NCI-H226 (cell line): ENCODE measurements around the gene CEP112.
A peak's percentile ranks its signal among the peaks of the same experiment; 100 is the strongest.
"Not testable (repeated sequence)": the region's sequence is repeated elsewhere in the genome, so short reads cannot be mapped to it uniquely, and the experiment has no call there.

Experiments
- DNase-seq: peaks from one replicate; pipeline ENCODE4 v3.0.0-alpha.2; 2015

Gene CEP112

GRCh38 chr17:65711671-65712276 is 480.2 kb downstream of the CEP112 start:
- no peak for DNase-seq

GRCh38 chr17:65707780-65708179 is 484.2 kb downstream of the CEP112 start:
- no peak for DNase-seq

- DNase-seq: no peak
These were observed 487.2 kb downstream of the CEP112 start for GRCh38 chr17:65704731-65705130.

- no peak for DNase-seq
These were observed 488.0 kb downstream of the CEP112 start for GRCh38 chr17:65703891-65704290.

GRCh38 chr17:65699459-65699858 is 492.5 kb downstream of the CEP112 start:
- DNase-seq: no peak

- DNase-seq: peak; percentile 88
These were observed 493.4 kb downstream of the CEP112 start for GRCh38 chr17:65698381-65699061.

GRCh38 chr17:65697661-65698060 is 494.3 kb downstream of the CEP112 start:
- DNase-seq: no peak

- DNase-seq: peak; percentile 55
These were observed 495.1 kb downstream of the CEP112 start for GRCh38 chr17:65696739-65697394.

GRCh38 chr17:65694601-65695000 is 497.3 kb downstream of the CEP112 start:
- DNase-seq: no peak

GRCh38 chr17:65690626-65691310 is 501.2 kb downstream of the CEP112 start:
- DNase-seq: no peak

GRCh38 chr17:65688307-65688706 is 503.6 kb downstream of the CEP112 start:
- DNase-seq: no peak

- no peak for DNase-seq
These were observed 506.8 kb downstream of the CEP112 start for GRCh38 chr17:65685110-65685509.

- DNase-seq: peak; percentile 14
These were observed 507.3 kb downstream of the CEP112 start for GRCh38 chr17:65684631-65685030.

- no peak for DNase-seq
These were observed 508.5 kb downstream of the CEP112 start for GRCh38 chr17:65683428-65683827.

GRCh38 chr17:65681763-65682162 is 510.2 kb downstream of the CEP112 start:
- DNase-seq: not testable (repeated sequence)

GRCh38 chr17:65679165-65679845 is 512.6 kb downstream of the CEP112 start:
- DNase-seq: no peak

GRCh38 chr17:65678546-65678945 is 513.4 kb downstream of the CEP112 start:
- no peak for DNase-seq

GRCh38 chr17:65677932-65678331 is 514.0 kb downstream of the CEP112 start:
- DNase-seq: no peak

GRCh38 chr17:65674246-65675045 is 517.5 kb downstream of the CEP112 start:
- peak; percentile 28 for DNase-seq

- no peak for DNase-seq
These were observed 521.1 kb downstream of the CEP112 start for GRCh38 chr17:65670667-65671371.

GRCh38 chr17:65668211-65668610 is 523.7 kb downstream of the CEP112 start:
- no peak for DNase-seq
